Measurements from ENCODE around the gene CGB5.

DNA sequence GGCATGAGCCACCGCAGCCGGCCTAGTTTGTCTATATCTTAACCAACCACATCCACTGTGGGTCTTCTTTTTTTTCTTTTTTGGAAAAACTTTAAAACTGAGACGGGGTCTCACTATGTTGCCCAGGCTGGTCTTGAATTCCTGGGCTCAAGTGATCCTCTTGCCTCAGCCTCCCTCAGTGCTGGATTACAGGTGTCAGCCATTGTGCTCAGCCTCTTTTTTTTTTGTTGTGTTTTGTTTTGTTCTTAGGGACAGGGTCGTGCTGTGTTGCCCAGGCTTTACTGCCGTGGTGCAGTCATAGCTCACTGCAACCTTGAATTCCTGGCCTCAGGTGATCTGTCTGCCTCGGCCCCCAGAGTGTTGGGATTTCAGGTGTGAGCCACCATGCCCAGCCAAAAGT lies 49.0 kb downstream of the CGB5 start:
- TF ChIP-seq, protein P1, sequence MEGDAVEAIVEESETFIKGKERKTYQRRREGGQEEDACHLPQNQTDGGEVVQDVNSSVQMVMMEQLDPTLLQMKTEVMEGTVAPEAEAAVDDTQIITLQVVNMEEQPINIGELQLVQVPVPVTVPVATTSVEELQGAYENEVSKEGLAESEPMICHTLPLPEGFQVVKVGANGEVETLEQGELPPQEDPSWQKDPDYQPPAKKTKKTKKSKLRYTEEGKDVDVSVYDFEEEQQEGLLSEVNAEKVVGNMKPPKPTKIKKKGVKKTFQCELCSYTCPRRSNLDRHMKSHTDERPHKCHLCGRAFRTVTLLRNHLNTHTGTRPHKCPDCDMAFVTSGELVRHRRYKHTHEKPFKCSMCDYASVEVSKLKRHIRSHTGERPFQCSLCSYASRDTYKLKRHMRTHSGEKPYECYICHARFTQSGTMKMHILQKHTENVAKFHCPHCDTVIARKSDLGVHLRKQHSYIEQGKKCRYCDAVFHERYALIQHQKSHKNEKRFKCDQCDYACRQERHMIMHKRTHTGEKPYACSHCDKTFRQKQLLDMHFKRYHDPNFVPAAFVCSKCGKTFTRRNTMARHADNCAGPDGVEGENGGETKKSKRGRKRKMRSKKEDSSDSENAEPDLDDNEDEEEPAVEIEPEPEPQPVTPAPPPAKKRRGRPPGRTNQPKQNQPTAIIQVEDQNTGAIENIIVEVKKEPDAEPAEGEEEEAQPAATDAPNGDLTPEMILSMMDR (IDR thresholded peaks at IDR 0.05) = no peak
- TF ChIP-seq POLR2A (IDR thresholded peaks at IDR 0.05) = no peak
